ENCODE results near the gene HNRNPM.

Gene HNRNPM

GRCh38 chr19:8486661-8487136, 41.9 kb downstream of the HNRNPM start:
- Histone ChIP-seq H3K9me2 (replicated peaks; ENCODE audit: insufficient read depth, low read length) (no peaks in the 10 kb centered on the region), H2AFZ (ENCODE audit: low read length) (no peak overlapping the region), H3K79me2 (ENCODE audit: low read length) (peaks cover 36% of the 10 kb centered on the region), H3K4me1 (ENCODE audit: low read length) (no peaks in the 10 kb centered on the region), H3K4me2 (ENCODE audit: low read depth, low read length) (no peak overlapping the region), H3K4me3 (ENCODE audit: low read length) (no peak overlapping the region), H3K9me3 (replicated peaks; ENCODE audit: insufficient read depth, low read length) (no peaks in the 10 kb centered on the region), H3K27me3 (replicated peaks; ENCODE audit: insufficient read depth, low read length) (no peaks in the 10 kb centered on the region), H3K27ac (ENCODE audit: low read length) (no peak overlapping the region), H4K20me1 (ENCODE audit: insufficient read depth, low read length) (0 out of 2 replicates have a peak, but pooled peaks cover 5% of the 10 kb centered on the region), H3K36me3 (replicated peaks; ENCODE audit: insufficient read depth, low read length) (peaks cover 23% of the 10 kb centered on the region), H3F3A (ENCODE audit: insufficient read depth, low read length) (no peaks in the 10 kb centered on the region), H3K9ac (ENCODE audit: low read length) (no peak overlapping the region)
- TF ChIP-seq EZH2 (optimal IDR thresholded peaks at IDR 0.05; ENCODE audit: low read depth, low read length) (no peak), EZH2phosphoT487 (IDR thresholded peaks at IDR 0.05; ENCODE audit: low read length) (no peak), CTCF (IDR thresholded peaks at IDR 0.05; ENCODE audit: low read length) (no peak)
- no peak for DNase-seq

DNA sequence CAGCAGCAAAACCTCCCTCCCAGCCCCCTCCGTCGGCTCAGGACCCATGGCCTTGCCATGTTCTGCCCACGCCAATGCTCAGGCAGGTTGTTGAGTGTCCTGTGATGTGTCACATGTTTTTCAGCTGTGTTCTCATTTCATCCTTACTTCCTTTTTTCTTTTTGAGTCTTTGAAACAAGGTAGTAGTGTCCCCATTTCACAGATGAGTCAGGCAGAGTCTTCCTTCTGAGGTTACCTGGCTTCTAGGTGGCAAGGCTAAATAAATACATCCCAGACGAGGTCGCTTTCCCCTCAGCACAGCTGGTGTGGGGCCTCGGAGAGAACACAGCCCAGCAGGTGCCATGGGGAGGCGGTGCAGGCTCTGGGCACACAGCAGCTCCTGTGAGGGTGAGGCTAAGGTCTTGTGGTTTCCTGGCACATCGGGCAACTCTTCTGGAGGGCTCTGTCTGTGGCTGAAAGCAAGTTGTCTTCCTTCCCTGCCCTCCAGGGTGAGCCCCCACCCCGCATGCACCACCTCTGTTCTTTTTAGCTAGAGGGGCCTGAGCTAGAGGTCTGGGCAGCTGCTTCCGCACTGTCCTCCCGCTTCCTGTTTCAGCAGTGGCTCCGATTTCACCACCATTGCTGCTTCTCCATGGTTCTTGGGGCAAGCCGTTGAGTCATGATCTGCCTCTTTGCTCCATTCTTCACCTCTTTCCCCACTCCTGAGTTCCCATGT, 42.5 kb downstream of the HNRNPM start:
- TF ChIP-seq CTCF (IDR thresholded peaks at IDR 0.05; ENCODE audit: low read length) (no peak), EZH2phosphoT487 (IDR thresholded peaks at IDR 0.05; ENCODE audit: low read length) (no peak), EZH2 (optimal IDR thresholded peaks at IDR 0.05; ENCODE audit: low read depth, low read length) (no peak)
- H3K79me2 ChIP-seq (ENCODE audit: low read length) = peaks cover 30% of the 10 kb centered on the region
- H3K36me3 ChIP-seq (replicated peaks; ENCODE audit: insufficient read depth, low read length) = peaks cover 23% of the 10 kb centered on the region
- no peak overlapping the region for H3K27ac ChIP-seq (ENCODE audit: low read length)
- no peak overlapping the region for H3K4me3 ChIP-seq (ENCODE audit: low read length)
- no peak overlapping the region for H3K4me2 ChIP-seq (ENCODE audit: low read depth, low read length)
- no peak overlapping the region for H3K9ac ChIP-seq (ENCODE audit: low read length)
- DNase-seq = no peak
- 0 out of 2 replicates have a peak, but pooled peaks cover 2% of the 10 kb centered on the region for H4K20me1 ChIP-seq (ENCODE audit: insufficient read depth, low read length)
- H3K9me3 ChIP-seq (replicated peaks; ENCODE audit: insufficient read depth, low read length) = no peaks in the 10 kb centered on the region
- no peaks in the 10 kb centered on the region for H3K4me1 ChIP-seq (ENCODE audit: low read length)
- H3K9me2 ChIP-seq (replicated peaks; ENCODE audit: insufficient read depth, low read length) = no peaks in the 10 kb centered on the region
- no peaks in the 10 kb centered on the region for H3F3A ChIP-seq (ENCODE audit: insufficient read depth, low read length)
- no peaks in the 10 kb centered on the region for H3K27me3 ChIP-seq (replicated peaks; ENCODE audit: insufficient read depth, low read length)
- H2AFZ ChIP-seq (ENCODE audit: low read length) = no peak overlapping the region

DNA sequence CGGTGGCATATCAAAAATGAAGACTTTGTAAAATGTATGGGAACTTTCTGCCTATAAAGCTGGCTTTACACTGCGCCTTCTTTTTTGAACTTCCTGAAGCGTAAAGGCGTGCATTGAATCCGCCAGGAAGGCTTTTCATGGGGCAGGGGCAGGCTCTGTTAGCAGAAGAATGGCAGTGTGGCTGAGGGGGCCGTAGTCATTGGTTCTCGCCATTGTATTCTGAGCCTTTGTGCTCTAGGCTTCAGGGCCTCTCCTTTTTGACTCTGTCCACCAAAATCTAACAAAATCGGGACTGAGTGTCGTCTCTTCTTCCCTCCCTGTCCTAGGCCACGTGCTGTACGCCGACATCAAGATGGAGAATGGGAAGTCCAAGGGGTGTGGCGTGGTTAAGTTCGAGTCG, 43.6 kb downstream of the HNRNPM start:
- Histone ChIP-seq H3K79me2 (ENCODE audit: low read length) (peaks cover 20% of the 10 kb centered on the region), H3K4me3 (ENCODE audit: low read length) (no peak overlapping the region), H3K9me2 (replicated peaks; ENCODE audit: insufficient read depth, low read length) (no peaks in the 10 kb centered on the region), H3K27me3 (replicated peaks; ENCODE audit: insufficient read depth, low read length) (no peaks in the 10 kb centered on the region), H3K27ac (ENCODE audit: low read length) (no peak overlapping the region), H3K9ac (ENCODE audit: low read length) (no peak overlapping the region), H3K36me3 (replicated peaks; ENCODE audit: insufficient read depth, low read length) (peaks cover 20% of the 10 kb centered on the region), H3K4me1 (ENCODE audit: low read length) (no peaks in the 10 kb centered on the region), H3K9me3 (replicated peaks; ENCODE audit: insufficient read depth, low read length) (no peaks in the 10 kb centered on the region), H4K20me1 (ENCODE audit: insufficient read depth, low read length) (no peaks in the 10 kb centered on the region), H2AFZ (ENCODE audit: low read length) (no peak overlapping the region), H3K4me2 (ENCODE audit: low read depth, low read length) (no peak overlapping the region), H3F3A (ENCODE audit: insufficient read depth, low read length) (no peaks in the 10 kb centered on the region)
- DNase-seq = no peak
- TF ChIP-seq CTCF (IDR thresholded peaks at IDR 0.05; ENCODE audit: low read length) (no peak), EZH2phosphoT487 (IDR thresholded peaks at IDR 0.05; ENCODE audit: low read length) (no peak), EZH2 (optimal IDR thresholded peaks at IDR 0.05; ENCODE audit: low read depth, low read length) (no peak)
